Gastrocnemius medialis (tissue), 4 donors: ENCODE results near the gene OCSTAMP.

ENCODE experiments used
- POLR2A ChIP-seq, 2 donors: fragments of 450-650 bp; IDR thresholded peaks; one replicate each; pipeline ENCODE4 v1.6.1; 2017; ENCODE audit warnings: antibody characterized with exemption in 2 of 2, mild to moderate bottlenecking in 2 of 2, moderate library complexity in 2 of 2
- TF ChIP-seq, protein P1 (sequence below), 5 experiments: fragments of 450-650 bp in 3 of 5; fragments of 200-600 bp in 2 of 5; sonication (generic) in 2 of 5; IDR thresholded peaks in 4 of 5; conservative IDR thresholded peaks in 1 of 5; 1 replicate in 4 of 5; 2 replicates in 1 of 5; pipeline ENCODE4 v1.5.1; 2016 to 2019; ENCODE audit warnings: antibody characterized with exemption in 5 of 5, mild to moderate bottlenecking in 3 of 5, moderate library complexity in 3 of 5

DNA sequence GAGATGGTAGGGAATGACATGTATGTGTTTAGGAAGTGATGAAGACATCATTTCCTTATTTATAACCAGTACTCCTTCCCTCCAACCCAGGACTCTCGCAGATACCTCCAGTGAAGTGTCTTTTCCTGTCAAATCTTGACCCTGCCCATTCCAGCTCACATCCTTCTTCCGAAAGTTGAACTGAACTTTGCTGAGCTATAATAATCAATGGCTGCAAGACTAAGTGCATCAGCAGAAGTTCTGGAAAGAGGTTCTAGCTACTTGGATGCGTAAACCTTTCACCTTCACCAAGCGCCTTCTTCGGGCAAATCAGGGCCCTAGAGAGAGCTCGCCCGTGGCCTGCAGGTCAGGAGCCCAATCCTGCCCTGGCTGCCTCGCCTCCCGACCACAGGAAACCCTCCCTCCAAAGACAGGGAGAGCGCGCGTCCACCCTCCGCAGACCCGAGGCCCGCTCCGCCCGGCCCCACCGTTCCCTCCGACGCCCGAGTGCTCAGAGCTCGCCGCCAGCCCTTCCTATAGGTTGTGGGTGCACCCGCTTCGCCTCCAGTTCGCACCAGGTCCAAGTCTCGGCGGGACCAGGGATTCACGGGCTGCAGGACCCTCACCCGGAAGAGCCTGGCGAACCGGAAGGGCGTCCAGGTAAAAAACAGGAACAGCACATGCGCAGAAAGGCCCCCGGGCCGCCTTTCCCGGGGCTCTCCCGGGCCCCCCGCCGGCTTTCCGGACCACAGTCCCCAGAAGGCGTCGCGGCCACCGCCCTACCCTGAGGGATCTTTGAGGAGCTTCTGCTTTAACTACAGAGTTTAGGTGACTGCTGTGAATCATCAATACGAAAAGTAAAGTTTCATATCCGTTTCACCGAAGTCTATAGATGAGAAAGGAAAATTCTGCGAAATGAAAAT, 37.3 kb downstream of the OCSTAMP start, which contains the start of gene ZNF334:
- TF ChIP-seq, protein P1, sequence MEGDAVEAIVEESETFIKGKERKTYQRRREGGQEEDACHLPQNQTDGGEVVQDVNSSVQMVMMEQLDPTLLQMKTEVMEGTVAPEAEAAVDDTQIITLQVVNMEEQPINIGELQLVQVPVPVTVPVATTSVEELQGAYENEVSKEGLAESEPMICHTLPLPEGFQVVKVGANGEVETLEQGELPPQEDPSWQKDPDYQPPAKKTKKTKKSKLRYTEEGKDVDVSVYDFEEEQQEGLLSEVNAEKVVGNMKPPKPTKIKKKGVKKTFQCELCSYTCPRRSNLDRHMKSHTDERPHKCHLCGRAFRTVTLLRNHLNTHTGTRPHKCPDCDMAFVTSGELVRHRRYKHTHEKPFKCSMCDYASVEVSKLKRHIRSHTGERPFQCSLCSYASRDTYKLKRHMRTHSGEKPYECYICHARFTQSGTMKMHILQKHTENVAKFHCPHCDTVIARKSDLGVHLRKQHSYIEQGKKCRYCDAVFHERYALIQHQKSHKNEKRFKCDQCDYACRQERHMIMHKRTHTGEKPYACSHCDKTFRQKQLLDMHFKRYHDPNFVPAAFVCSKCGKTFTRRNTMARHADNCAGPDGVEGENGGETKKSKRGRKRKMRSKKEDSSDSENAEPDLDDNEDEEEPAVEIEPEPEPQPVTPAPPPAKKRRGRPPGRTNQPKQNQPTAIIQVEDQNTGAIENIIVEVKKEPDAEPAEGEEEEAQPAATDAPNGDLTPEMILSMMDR (IDR thresholded peaks at IDR 0.05 in 4 of 5, conservative IDR thresholded peaks at IDR 0.05 in 1 of 5): no peak
- TF ChIP-seq POLR2A (IDR thresholded peaks at IDR 0.05): no peak
